ENCODE results near the gene DNAH2. TPM values are rescaled to one million over a fixed set of nuclear protein-coding genes. Genes with fewer than 3 reads are reported as not detected.

The DNAH2 gene
- total and polyA plus RNA-seq, 9 of the 15 experiments (the other 6 are each of a cell fraction or from before 2014, with no cell fraction given) = 0.03 TPM; not detected in 8

DNA sequence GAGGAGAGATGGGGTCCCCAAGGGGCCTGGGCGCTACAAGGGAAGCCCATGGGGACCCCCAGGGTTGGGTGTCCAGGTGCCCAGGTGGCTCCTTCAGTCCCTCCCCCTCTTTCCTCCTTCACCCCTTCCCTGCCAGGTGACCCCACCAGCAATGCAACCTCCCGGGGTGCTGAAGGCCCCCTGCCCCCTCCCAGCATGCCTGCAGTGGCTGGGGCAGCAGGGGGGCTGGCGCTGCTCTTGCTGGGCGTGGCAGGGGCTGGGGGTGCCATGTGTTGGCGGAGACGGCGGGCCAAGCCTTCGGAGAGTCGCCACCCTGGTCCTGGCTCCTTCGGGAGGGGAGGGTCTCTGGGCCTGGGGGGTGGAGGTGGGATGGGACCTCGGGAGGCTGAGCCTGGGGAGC is 8.5 kb upstream of the DNAH2 start:
- FAIRE-seq (no peak), ATAC-seq (no peak), DNase-seq (ENCODE audit: extremely low read depth in 1 of 4, low spot score in 3 of 4) (no peak)
- Histone ChIP-seq H3K79me2 (ENCODE audit: control insufficient read depth, insufficient read depth, low read length) (no peaks in the 10 kb centered on the region), H3K27me3 (ENCODE audit: control insufficient read depth in 2 of 2, insufficient read depth in 2 of 2, low read length in 2 of 2) (peaks cover 9 to 46% of the 10 kb centered on the region in 2 experiments; a peak in 4 of 5 replicates), H3K4me1 (replicated peaks in 1 of 2; ENCODE audit: control insufficient read depth in 2 of 2, insufficient read depth in 2 of 2, low read length in 2 of 2) (peaks cover 2 to 14% of the 10 kb centered on the region in 2 experiments; a peak in 3 of 5 replicates), H3K9me1 (ENCODE audit: control insufficient read depth, insufficient read depth, low read length) (no peaks in the 10 kb centered on the region), H3K36me3 (ENCODE audit: control insufficient read depth, insufficient read depth, low read length) (no peaks in the 10 kb centered on the region), H3K4me2 (ENCODE audit: insufficient read depth, low read length) (no peak overlapping the region), H3K9ac (ENCODE audit: insufficient read depth in 1 of 2, low read depth in 2 of 2, low read length in 2 of 2) (no peak overlapping the region), H2AFZ (ENCODE audit: low read depth, low read length) (no peak overlapping the region), H4K20me1 (replicated peaks; ENCODE audit: control insufficient read depth, insufficient read depth, low read length) (no peaks in the 10 kb centered on the region), H3K27ac (ENCODE audit: extremely low read depth, low read depth, low read length) (no peak overlapping the region), H3K9me3 (replicated peaks; ENCODE audit: control insufficient read depth, insufficient read depth, low read depth, low read length) (no peaks in the 10 kb centered on the region), H3K4me3 (no peak overlapping the region)
- POLR2A ChIA-PET = no interaction called here
- TF ChIP-seq NFATC3 (IDR thresholded peaks at IDR 0.05) (no peak), GATAD2B (IDR thresholded peaks at IDR 0.05; ENCODE audit: borderline replicate concordance) (no peak), SRSF3 (IDR thresholded peaks at IDR 0.05; ENCODE audit: insufficient read depth, low read length) (no peak), PHF8 (IDR thresholded peaks at IDR 0.05; ENCODE audit: borderline replicate concordance, low read length) (no peak), BMI1 (IDR thresholded peaks at IDR 0.05; ENCODE audit: low read length) (no peak), KHSRP (IDR thresholded peaks at IDR 0.05) (no peak), PRMT5 (CRISPR knock-in tag; IDR thresholded peaks at IDR 0.05) (no peak)
- TF ChIP-seq, protein P1, sequence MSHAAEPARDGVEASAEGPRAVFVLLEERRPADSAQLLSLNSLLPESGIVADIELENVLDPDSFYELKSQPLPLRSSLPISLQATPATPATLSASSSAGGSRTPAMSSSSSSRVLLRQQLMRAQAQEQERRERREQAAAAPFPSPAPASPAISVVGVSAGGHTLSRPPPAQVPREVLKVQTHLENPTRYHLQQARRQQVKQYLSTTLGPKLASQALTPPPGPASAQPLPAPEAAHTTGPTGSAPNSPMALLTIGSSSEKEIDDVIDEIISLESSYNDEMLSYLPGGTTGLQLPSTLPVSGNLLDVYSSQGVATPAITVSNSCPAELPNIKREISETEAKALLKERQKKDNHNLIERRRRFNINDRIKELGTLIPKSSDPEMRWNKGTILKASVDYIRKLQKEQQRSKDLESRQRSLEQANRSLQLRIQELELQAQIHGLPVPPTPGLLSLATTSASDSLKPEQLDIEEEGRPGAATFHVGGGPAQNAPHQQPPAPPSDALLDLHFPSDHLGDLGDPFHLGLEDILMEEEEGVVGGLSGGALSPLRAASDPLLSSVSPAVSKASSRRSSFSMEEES (CRISPR knock-in tag; IDR thresholded peaks at IDR 0.05) = no peak
- TF ChIP-seq, protein P2, sequence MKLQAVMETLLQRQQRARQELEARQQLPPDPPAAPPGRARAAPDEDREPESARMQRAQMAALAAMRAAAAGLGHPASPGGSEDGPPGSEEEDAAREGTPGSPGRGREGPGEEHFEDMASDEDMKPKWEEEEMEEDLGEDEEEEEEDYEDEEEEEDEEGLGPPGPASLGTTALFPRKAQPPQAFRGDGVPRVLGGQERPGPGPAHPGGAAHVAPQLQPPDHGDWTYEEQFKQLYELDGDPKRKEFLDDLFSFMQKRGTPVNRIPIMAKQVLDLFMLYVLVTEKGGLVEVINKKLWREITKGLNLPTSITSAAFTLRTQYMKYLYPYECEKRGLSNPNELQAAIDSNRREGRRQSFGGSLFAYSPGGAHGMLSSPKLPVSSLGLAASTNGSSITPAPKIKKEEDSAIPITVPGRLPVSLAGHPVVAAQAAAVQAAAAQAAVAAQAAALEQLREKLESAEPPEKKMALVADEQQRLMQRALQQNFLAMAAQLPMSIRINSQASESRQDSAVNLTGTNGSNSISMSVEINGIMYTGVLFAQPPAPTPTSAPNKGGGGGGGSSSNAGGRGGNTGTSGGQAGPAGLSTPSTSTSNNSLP (IDR thresholded peaks at IDR 0.05; ENCODE audit: borderline replicate concordance, low read depth, low read length) = no peak
- TF ChIP-seq, protein P3, sequence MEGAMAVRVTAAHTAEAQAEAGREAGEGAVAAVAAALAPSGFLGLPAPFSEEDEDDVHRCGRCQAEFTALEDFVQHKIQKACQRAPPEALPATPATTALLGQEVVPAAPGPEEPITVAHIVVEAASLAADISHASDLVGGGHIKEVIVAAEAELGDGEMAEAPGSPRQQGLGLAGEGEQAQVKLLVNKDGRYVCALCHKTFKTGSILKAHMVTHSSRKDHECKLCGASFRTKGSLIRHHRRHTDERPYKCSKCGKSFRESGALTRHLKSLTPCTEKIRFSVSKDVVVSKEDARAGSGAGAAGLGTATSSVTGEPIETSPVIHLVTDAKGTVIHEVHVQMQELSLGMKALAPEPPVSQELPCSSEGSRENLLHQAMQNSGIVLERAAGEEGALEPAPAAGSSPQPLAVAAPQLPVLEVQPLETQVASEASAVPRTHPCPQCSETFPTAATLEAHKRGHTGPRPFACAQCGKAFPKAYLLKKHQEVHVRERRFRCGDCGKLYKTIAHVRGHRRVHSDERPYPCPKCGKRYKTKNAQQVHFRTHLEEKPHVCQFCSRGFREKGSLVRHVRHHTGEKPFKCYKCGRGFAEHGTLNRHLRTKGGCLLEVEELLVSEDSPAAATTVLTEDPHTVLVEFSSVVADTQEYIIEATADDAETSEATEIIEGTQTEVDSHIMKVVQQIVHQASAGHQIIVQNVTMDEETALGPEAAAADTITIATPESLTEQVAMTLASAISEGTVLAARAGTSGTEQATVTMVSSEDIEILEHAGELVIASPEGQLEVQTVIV (CRISPR knock-in tag; IDR thresholded peaks at IDR 0.05; ENCODE audit: borderline replicate concordance) = no peak
- TF ChIP-seq, protein P4, sequence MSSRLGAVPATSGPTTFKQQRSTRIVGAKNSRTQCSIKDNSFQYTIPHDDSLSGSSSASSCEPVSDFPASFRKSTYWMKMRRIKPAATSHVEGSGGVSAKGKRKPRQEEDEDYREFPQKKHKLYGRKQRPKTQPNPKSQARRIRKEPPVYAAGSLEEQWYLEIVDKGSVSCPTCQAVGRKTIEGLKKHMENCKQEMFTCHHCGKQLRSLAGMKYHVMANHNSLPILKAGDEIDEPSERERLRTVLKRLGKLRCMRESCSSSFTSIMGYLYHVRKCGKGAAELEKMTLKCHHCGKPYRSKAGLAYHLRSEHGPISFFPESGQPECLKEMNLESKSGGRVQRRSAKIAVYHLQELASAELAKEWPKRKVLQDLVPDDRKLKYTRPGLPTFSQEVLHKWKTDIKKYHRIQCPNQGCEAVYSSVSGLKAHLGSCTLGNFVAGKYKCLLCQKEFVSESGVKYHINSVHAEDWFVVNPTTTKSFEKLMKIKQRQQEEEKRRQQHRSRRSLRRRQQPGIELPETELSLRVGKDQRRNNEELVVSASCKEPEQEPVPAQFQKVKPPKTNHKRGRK (tag; IDR thresholded peaks at IDR 0.05) = no peak
- TF ChIP-seq, protein P5, sequence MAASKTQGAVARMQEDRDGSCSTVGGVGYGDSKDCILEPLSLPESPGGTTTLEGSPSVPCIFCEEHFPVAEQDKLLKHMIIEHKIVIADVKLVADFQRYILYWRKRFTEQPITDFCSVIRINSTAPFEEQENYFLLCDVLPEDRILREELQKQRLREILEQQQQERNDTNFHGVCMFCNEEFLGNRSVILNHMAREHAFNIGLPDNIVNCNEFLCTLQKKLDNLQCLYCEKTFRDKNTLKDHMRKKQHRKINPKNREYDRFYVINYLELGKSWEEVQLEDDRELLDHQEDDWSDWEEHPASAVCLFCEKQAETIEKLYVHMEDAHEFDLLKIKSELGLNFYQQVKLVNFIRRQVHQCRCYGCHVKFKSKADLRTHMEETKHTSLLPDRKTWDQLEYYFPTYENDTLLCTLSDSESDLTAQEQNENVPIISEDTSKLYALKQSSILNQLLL (CRISPR knock-in tag; IDR thresholded peaks at IDR 0.05; ENCODE audit: borderline replicate concordance) = no peak
- BruUV-seq (replicated peaks) = no TSS peak
- 46% methylated on average over 2 of the region's 11 CpGs for WGBS (ENCODE audit: insufficient coverage, low coverage, missing lambda C conversion rate)
- intact Hi-C loops (cut with micrococcal nuclease) (no loop called here), in situ Hi-C loops (cut with MboI) (no loop called here)
- CTCF ChIA-PET (ENCODE audit: low intra/inter-chr PET ratio) = no interaction called here

All from K562 (cell line).